ENCODE measurements around the gene TBC1D14. TPM values are rescaled to one million over a fixed set of nuclear protein-coding genes. Genes with fewer than 3 reads are reported as not detected.

TBC1D14 gene
- total and polyA plus RNA-seq, 10 of the 15 experiments (the other 5 are each of a cell fraction or from before 2014, with no cell fraction given) = 0.87 to 39.3 (median 30.1) TPM

DNA sequence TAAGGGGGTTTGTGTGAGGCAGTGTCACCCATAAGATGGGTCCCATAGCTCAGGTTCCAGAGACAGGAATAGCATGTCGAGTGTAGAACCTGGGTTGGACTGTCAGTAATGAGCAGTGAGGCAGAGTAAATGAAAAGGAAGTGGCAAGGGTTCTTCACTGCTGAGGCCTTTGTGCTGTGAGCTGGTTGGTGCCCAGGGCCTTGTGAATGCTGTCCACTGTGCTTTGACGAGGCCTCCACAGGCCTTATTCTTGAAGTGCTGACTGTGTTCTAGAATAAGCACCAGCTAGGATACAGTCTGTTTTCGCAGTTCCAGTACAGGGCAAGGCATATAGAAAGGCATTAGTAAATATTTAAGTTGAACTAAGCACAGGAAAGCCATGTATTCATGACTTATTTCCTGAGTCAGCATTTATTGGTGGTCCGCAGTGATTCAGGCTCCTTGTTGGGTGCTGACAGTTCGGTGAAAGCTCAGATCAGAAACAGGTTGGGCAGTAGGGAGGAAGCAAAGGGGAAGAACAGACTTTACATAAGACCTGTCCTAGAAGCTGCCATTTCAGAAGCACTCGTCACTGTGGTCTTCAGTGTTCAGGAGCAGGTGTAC, 107.9 kb downstream of the TBC1D14 start:
- Histone ChIP-seq H3K9me3 (replicated peaks; ENCODE audit: control insufficient read depth, insufficient read depth, low read length) (no peaks in the 10 kb centered on the region; the same call in 1 of the 3 replicates), H3K79me2 (ENCODE audit: control insufficient read depth, insufficient read depth, low read length) (no peaks in the 10 kb centered on the region; the same call in 1 of the 2 replicates), H3K9ac (ENCODE audit: control insufficient read depth, insufficient read depth, low read length) (no peak overlapping the region), H3K4me1 (ENCODE audit: control insufficient read depth, insufficient read depth, low read length) (peaks cover 17% of the 10 kb centered on the region), H3K4me3 (no peak overlapping the region), H3K4me2 (ENCODE audit: control insufficient read depth, insufficient read depth) (no peak overlapping the region), H3K27me3 (replicated peaks in 1 of 2; ENCODE audit: control insufficient read depth in 2 of 2, insufficient read depth in 2 of 2, low read length in 1 of 2) (no peaks in the 10 kb centered on the region), H2AFZ (ENCODE audit: control insufficient read depth, low read depth, low read length) (no peak overlapping the region), H4K20me1 (ENCODE audit: control insufficient read depth, insufficient read depth) (no peaks in the 10 kb centered on the region), H3K36me3 (ENCODE audit: control insufficient read depth in 2 of 2, insufficient read depth in 2 of 2, low read length in 1 of 2) (peaks cover 25 to 28% of the 10 kb centered on the region in 2 experiments), H3K27ac (ENCODE audit: control insufficient read depth, insufficient read depth) (no peak overlapping the region)
- in situ Hi-C loops (cut with MboI) (no loop called here), intact Hi-C loops (cut with micrococcal nuclease; ENCODE audit: unreplicated experiment) (no loop called here)
- DNase-seq (ENCODE audit: low read depth, low spot score) (no peak), ATAC-seq (no peak), FAIRE-seq (no peak)
- RAD21 ChIA-PET (ENCODE audit: unreplicated experiment) = no interaction called here
- CTCF ChIA-PET = interaction anchor here (1.0 kb wide), 1 partner anchor 26 kb away, joined by 4 read pairs; the partner anchor contains the start of gene TADA2B
- TF ChIP-seq PAX5 (IDR thresholded peaks at IDR 0.05; ENCODE audit: borderline replicate concordance, low read depth, low read length) (no peak), RAD21 (IDR thresholded peaks at IDR 0.05; ENCODE audit: insufficient read depth, low read depth, low read length) (no peak), RCOR1 (conservative IDR thresholded peaks at IDR 0.05; ENCODE audit: low read depth, low read length) (no peak), NBN (IDR thresholded peaks at IDR 0.05) (no peak), ZNF384 (IDR thresholded peaks at IDR 0.05; ENCODE audit: borderline replicate concordance, low read depth, low read length) (no peak), SMARCA5 (IDR thresholded peaks at IDR 0.05) (no peak), NFXL1 (IDR thresholded peaks at IDR 0.05; ENCODE audit: borderline replicate concordance) (no peak), KAT2A (conservative IDR thresholded peaks at IDR 0.05; ENCODE audit: control insufficient read depth, low read depth, low read length) (no peak), FOXM1 (IDR thresholded peaks at IDR 0.05; ENCODE audit: low read depth, low read length) (no peak), TARDBP (IDR thresholded peaks at IDR 0.05; ENCODE audit: borderline replicate concordance) (no peak), EGR1 (IDR thresholded peaks at IDR 0.05; ENCODE audit: borderline replicate concordance in 1 of 2, low read depth in 2 of 2, low read length in 2 of 2) (no peak), PBX3 (IDR thresholded peaks at IDR 0.05; ENCODE audit: insufficient replicate concordance, low read depth, low read length) (no peak), MXI1 (IDR thresholded peaks at IDR 0.05; ENCODE audit: low read depth, low read length) (no peak), BHLHE40 (IDR thresholded peaks at IDR 0.05; ENCODE audit: borderline replicate concordance in 1 of 2, low read depth in 2 of 2, low read length in 1 of 2) (no peak), GABPA (IDR thresholded peaks at IDR 0.05; ENCODE audit: low read depth) (no peak), DPF2 (IDR thresholded peaks at IDR 0.05) (no peak)
- TF ChIP-seq, protein P1, sequence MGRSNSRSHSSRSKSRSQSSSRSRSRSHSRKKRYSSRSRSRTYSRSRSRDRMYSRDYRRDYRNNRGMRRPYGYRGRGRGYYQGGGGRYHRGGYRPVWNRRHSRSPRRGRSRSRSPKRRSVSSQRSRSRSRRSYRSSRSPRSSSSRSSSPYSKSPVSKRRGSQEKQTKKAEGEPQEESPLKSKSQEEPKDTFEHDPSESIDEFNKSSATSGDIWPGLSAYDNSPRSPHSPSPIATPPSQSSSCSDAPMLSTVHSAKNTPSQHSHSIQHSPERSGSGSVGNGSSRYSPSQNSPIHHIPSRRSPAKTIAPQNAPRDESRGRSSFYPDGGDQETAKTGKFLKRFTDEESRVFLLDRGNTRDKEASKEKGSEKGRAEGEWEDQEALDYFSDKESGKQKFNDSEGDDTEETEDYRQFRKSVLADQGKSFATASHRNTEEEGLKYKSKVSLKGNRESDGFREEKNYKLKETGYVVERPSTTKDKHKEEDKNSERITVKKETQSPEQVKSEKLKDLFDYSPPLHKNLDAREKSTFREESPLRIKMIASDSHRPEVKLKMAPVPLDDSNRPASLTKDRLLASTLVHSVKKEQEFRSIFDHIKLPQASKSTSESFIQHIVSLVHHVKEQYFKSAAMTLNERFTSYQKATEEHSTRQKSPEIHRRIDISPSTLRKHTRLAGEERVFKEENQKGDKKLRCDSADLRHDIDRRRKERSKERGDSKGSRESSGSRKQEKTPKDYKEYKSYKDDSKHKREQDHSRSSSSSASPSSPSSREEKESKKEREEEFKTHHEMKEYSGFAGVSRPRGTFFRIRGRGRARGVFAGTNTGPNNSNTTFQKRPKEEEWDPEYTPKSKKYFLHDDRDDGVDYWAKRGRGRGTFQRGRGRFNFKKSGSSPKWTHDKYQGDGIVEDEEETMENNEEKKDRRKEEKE (IDR thresholded peaks at IDR 0.05) = no peak
- TF ChIP-seq, protein P2, sequence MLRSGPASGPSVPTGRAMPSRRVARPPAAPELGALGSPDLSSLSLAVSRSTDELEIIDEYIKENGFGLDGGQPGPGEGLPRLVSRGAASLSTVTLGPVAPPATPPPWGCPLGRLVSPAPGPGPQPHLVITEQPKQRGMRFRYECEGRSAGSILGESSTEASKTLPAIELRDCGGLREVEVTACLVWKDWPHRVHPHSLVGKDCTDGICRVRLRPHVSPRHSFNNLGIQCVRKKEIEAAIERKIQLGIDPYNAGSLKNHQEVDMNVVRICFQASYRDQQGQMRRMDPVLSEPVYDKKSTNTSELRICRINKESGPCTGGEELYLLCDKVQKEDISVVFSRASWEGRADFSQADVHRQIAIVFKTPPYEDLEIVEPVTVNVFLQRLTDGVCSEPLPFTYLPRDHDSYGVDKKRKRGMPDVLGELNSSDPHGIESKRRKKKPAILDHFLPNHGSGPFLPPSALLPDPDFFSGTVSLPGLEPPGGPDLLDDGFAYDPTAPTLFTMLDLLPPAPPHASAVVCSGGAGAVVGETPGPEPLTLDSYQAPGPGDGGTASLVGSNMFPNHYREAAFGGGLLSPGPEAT (IDR thresholded peaks at IDR 0.05; ENCODE audit: low read depth) = no peak
- 80% methylated on average over 6 of the region's 6 CpGs for WGBS (ENCODE audit: insufficient coverage, insufficient replicate concordance, low lambda C conversion rate, missing lambda C conversion rate)
- SMC1A ChIA-PET (ENCODE audit: uncharacterized antibody, unreplicated experiment) = no interaction called here
- POLR2A ChIA-PET = no interaction called here
- no TSS peak for BruUV-seq (replicated peaks)
